Endothelial cell of umbilical vein (primary cell): ENCODE measurements around the gene PLEKHA5.

Source experiments
- CTCF ChIP-seq, 2 donors: IDR thresholded peaks; 1 replicate in 1 of 2; 2 replicates in 1 of 2; pipeline ENCODE4 v1.5.1; 2011; ENCODE audit warnings: low read length in 2 of 2, mild to moderate bottlenecking in 2 of 2, moderate library complexity in 2 of 2, control low read depth in 1 of 2, inconsistent platforms in 1 of 2, low read depth in 1 of 2; ENCODE audit not compliant: insufficient read depth in 1 of 2; ENCODE audit errors: extremely low read depth in 1 of 2
- POLR2AphosphoS5 ChIP-seq: IDR thresholded peaks from 2 replicates; pipeline ENCODE4 v1.6.1; 2012; ENCODE audit warnings: low read depth, mild to moderate bottlenecking, control low read depth, low read length, moderate library complexity; ENCODE audit not compliant: insufficient read depth

- TF ChIP-seq CTCF (IDR thresholded peaks at IDR 0.05; ENCODE audit: extremely low read depth in 1 of 2, insufficient read depth in 1 of 2, low read depth in 1 of 2, low read length in 2 of 2) (no peak), POLR2AphosphoS5 (no peak)
Measured at GRCh38 chr12:19338405-19338804, 208.9 kb downstream of the PLEKHA5 start.
